ENCODE measurements around the gene KRTAP5-11.
"Not testable (repeated sequence)": the region's sequence is repeated elsewhere in the genome, so short reads cannot be mapped to it uniquely, and the experiment has no call there.

- 0 out of 2 replicates have a peak, but pooled peaks have one; percentile 10 for TF ChIP-seq CTCF (conservative IDR thresholded peaks at IDR 0.05; ENCODE audit: low read depth, low read length)
- not testable (repeated sequence) for TF ChIP-seq EZH2 (IDR thresholded peaks at IDR 0.05; ENCODE audit: borderline replicate concordance, low read depth, low read length, poor library complexity, severe bottlenecking)
Observed at GRCh38 chr11:71567633-71568032, 15.0 kb downstream of the KRTAP5-11 start.
